LNCaP clone FGC (cell line): ENCODE data around the gene MT2A.

ENCODE experiments used
- DNase-seq: peaks from one replicate; pipeline ENCODE4 v3.0.0-alpha.2; 2011; ENCODE audit warnings: low read depth
- H3K4me3 ChIP-seq: 2 replicates; pipeline ENCODE4 v1.5.1; 2011; ENCODE audit warnings: mild to moderate bottlenecking, low read depth, low read length, control low read depth
- TF ChIP-seq, protein P1 (sequence below): IDR thresholded peaks from 2 replicates; pipeline ENCODE4 v1.5.1; 2012; ENCODE audit warnings: mild to moderate bottlenecking; ENCODE audit not compliant: control insufficient read depth, insufficient read depth; ENCODE audit errors: extremely low read depth

MT2A gene

DNA sequence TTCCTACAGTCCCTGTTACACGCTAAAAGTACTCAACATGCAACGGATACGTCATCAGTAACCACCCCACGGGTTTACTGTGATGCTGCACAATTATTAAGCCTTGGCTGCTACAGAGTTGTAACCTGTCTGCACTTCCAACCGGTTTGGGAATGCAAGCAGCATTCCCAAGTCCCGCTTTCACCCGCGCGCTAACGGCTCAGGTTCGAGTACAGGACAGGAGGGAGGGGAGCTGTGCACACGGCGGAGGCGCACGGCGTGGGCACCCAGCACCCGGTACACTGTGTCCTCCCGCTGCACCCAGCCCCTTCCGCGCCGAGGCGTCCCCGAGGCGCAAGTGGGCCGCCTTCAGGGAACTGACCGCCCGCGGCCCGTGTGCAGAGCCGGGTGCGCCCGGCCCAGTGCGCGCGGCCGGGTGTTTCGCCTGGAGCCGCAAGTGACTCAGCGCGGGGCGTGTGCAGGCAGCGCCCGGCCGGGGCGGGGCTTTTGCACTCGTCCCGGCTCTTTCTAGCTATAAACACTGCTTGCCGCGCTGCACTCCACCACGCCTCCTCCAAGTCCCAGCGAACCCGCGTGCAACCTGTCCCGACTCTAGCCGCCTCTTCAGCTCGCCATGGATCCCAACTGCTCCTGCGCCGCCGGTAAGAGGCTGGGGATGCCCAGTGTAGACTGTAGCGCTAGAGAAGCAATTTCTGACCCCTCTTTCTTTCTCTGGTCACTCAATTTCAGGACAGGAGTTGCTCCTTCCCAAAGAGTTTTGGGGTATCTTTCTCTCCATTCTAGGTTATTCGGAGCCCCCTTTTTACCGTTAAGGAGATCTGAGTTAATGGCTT is at the start of gene MT2A:
MT2A (plus strand) TSS at position 542 of the 833 bp plus-strand sequence; CDS start at position 614, 72 bp downstream.
- peak within 1 kb of the TSS; percentile 59 for H3K4me3 ChIP-seq
- peak; percentile 92 for DNase-seq
- TF ChIP-seq, protein P1, sequence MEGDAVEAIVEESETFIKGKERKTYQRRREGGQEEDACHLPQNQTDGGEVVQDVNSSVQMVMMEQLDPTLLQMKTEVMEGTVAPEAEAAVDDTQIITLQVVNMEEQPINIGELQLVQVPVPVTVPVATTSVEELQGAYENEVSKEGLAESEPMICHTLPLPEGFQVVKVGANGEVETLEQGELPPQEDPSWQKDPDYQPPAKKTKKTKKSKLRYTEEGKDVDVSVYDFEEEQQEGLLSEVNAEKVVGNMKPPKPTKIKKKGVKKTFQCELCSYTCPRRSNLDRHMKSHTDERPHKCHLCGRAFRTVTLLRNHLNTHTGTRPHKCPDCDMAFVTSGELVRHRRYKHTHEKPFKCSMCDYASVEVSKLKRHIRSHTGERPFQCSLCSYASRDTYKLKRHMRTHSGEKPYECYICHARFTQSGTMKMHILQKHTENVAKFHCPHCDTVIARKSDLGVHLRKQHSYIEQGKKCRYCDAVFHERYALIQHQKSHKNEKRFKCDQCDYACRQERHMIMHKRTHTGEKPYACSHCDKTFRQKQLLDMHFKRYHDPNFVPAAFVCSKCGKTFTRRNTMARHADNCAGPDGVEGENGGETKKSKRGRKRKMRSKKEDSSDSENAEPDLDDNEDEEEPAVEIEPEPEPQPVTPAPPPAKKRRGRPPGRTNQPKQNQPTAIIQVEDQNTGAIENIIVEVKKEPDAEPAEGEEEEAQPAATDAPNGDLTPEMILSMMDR: no peak

DNA sequence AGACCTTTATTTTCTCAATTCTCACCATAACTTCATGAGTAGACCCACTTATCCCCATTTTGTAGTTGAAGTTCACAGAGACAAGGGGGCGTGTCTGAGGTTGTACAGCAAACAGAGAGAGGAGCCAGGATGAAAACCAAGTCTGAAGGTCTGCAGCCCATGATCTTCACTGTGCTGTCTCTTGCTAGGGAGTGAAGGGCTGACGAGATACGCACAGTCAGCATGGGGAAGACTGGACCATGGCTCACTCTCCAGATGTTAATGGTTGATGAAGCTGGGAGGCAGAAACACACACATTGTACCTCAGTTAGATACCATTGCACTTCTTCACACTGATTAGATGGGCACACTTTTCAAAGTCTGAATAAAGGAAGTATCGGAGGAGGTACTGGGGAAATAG is 49.3 kb upstream of the MT2A start:
- DNase-seq: no peak
- TF ChIP-seq, protein P1: no peak
- H3K4me3 ChIP-seq: no peak overlapping the region

DNA sequence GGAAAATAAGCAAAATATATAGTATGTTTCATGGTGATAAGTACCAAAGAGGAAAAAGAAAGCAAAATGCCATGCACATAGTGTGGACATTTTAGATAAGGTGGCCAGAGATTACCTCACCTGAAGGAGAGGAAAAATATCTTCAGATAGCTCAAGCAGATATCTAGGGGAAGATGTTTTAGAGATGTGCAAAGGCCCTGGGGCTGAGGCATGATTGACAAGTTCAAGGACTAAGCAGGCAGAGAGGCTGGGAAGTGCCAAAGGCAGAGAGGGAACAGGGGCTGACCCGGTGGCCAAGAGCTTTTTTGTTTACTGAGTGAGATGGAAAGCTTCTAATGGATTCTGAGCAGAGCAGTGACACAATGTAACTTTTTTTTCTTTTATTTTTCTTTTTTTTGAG is 47.9 kb upstream of the MT2A start:
- DNase-seq: no peak
- TF ChIP-seq, protein P1: no peak

DNA sequence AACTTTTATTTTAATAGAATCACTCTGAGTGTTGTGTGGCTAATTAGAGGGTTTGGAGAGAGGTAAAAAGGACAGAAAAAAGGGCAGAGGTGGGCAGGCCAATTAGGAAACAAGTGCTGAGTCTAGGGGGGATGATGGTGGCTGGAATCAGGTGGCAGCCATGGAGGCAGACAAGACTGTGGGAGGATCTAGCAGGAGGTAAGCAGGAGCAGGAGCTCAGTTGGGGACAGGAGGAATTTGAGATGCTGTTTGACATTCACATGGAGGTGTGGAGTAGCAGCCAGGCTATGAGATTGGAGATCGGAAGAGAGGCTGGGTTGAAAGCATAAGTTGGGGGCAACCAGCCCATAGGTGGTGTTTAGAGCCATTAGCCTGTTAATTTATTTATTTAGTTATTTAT is 47.3 kb upstream of the MT2A start:
- DNase-seq: no peak
- TF ChIP-seq, protein P1: no peak
- H3K4me3 ChIP-seq: no peak overlapping the region

More for the DNA sequence above, 47.9 kb upstream of the MT2A start:
- H3K4me3 ChIP-seq: no peak overlapping the region

DNA sequence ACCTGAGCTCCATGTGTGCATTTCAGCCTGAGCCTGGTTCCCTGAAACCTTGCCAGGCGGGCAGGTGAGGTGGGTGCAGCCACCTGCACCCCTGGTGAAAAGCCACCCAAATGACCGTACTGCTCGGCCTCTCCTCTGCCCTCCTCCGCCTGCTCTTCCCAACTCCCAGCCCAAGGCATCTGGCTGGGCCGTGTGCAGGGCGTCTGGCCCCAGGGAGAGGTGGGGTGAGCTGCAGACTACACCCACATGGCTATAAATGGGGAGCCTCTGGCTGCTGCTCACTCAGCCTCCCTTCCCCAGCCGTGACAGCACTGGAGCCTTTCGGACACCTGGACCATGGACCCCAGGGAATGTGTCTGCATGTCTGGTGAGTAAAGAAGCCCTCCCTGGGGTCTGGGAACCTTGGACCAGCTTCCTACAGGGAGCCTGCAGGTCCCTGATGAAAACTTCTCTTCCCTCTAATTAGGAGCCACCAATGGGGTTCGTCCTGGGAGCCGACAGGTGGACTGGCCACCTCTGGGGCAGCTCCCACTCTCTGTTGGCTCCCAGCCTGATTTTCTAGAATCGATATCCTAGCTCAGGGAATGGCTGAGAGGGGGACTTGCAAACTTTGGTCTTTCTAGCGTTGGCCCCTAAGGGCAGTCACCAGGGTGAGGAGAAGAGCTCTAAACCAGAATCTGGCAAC is 43.4 kb upstream of the MT2A start, which contains the start of gene MT4:
MT4 (plus strand) TSS at position 281 of the 685 bp plus-strand sequence; CDS start at position 337, 56 bp downstream.
- H3K4me3 ChIP-seq: no peak within 1 kb of the TSS
- TF ChIP-seq, protein P1: no peak
- DNase-seq: no peak

DNA sequence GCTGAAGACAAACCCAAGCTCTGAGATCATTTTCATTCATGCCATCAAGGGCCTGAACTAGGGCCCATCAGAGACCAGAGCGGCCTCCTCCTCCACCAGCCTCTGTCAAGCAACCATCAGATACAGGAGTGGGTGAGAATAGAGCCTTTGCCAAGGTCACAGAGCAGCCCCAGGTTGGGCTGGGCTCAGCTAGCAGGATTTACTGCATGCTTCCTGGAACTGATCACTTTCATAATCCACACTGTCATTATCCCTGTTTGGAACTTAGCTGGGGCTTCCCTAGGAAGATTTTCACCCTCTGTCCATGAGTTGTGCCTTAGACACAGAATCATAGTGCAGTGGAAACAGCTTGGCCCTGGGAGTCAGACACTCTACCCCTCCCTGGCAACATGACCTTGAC is 38.4 kb upstream of the MT2A start:
- no peak overlapping the region for H3K4me3 ChIP-seq
- TF ChIP-seq, protein P1: no peak
- no peak for DNase-seq
